Measurements from ENCODE around the gene DUSP3. TPM values are rescaled to one million over a fixed set of nuclear protein-coding genes. Genes with fewer than 3 reads are reported as not detected.

DUSP3 gene
- total RNA-seq, 1 donor from 2014 or later, result 60.2 TPM

DNA sequence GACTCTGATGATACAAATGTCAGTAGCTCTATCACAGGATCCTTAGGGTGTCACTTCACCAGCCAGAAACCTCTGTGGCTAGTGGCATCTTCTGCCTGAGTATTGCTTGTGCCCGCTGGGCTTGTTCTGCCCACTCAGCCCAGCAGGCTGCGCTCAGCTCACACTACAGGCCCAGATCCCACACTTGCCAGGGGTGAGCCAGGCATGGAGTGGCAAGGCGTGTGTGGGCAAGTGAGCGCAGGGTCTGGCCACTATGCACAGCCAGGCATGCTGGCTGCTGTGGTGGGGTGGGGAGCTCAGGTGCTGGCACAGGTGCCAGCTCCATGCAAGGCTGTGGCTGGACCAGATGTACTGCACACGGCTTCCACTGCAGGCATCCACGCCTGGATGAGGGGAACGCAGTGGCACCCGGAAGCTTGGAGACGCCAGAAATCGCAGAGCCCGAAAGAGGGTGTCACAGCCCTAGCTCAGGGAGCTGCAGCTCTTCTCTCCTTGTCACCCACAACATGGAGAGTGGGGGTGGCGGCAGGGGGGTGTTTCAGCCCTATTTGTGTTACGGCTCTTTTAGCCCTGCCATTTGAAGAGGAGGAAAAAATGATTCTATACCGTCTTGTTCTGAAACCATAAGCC, 11.6 kb upstream of the DUSP3 start:
- no peak overlapping the region for H3K27ac Mint-ChIP-seq (ENCODE audit: unreplicated experiment)
- peaks cover 5% of the 10 kb centered on the region for H3K36me3 Mint-ChIP-seq (ENCODE audit: low read depth)
- peak; percentile 45 for TF ChIP-seq CTCF (IDR thresholded peaks at IDR 0.05)
- DNase-seq (ENCODE audit: low spot score), result no peak
- H3K4me3 Mint-ChIP-seq (ENCODE audit: unreplicated experiment), result no peak overlapping the region
- H3K4me1 Mint-ChIP-seq (ENCODE audit: low read depth), result no peaks in the 10 kb centered on the region
- H3K9me3 Mint-ChIP-seq (ENCODE audit: low read depth), result peaks cover 17% of the 10 kb centered on the region
- no peaks in the 10 kb centered on the region for H3K27me3 Mint-ChIP-seq (ENCODE audit: low read depth)

DNA sequence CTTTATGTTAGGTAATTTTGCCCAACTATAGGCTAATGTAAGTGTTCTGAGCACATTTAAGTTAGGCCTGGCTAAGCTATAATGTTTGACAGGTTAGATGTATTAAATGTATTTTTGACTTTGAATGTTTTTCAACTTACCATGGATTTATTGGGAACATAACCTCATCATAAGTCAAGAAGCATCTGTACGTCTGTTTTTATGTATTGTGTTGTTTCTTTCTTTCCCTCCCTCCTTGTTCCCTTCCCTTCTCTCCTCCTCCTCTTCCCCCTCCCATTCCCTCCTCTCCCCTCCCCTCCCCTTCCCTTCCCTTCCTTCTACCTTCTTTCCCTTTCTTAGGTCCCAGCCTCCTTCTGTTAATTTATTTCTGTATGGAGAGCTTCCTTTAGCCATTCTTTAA, 10.7 kb upstream of the DUSP3 start:
- peaks cover 3% of the 10 kb centered on the region for H3K36me3 Mint-ChIP-seq (ENCODE audit: low read depth)
- H3K27me3 Mint-ChIP-seq (ENCODE audit: low read depth), result no peaks in the 10 kb centered on the region
- H3K4me1 Mint-ChIP-seq (ENCODE audit: low read depth), result peaks cover 5% of the 10 kb centered on the region
- TF ChIP-seq CTCF (IDR thresholded peaks at IDR 0.05), result no peak
- peaks cover 9% of the 10 kb centered on the region for H3K9me3 Mint-ChIP-seq (ENCODE audit: low read depth)
- H3K4me3 Mint-ChIP-seq (ENCODE audit: unreplicated experiment), result no peak overlapping the region
- no peak for DNase-seq (ENCODE audit: low spot score)
- H3K27ac Mint-ChIP-seq (ENCODE audit: unreplicated experiment), result no peak overlapping the region

DNA sequence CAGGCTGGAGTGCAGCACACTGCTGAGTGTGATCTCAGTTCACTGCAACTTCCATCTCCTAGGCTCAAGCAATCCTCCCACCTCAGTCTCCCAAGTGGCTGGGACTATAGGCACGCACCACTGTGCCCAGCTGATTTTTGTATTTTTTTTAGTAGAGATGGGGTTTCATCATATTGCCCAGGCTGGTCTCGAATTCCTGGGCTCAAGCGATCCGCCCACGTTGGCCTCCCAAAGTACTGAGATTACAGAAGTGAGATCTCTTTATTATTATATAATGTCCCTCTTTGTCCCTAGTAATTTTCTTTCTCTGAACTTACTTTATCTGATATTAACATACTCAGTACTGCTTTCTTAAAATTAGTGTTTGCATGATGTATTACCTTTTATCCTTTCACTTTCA, 9.8 kb upstream of the DUSP3 start:
- Mint-ChIP-seq H3K27ac (ENCODE audit: unreplicated experiment) (no peak overlapping the region), H3K9me3 (ENCODE audit: low read depth) (peaks cover 3% of the 10 kb centered on the region), H3K27me3 (ENCODE audit: low read depth) (no peaks in the 10 kb centered on the region), H3K4me1 (ENCODE audit: low read depth) (peaks cover 13% of the 10 kb centered on the region), H3K36me3 (ENCODE audit: low read depth) (peaks cover 2% of the 10 kb centered on the region), H3K4me3 (ENCODE audit: unreplicated experiment) (no peak overlapping the region)
- no peak for DNase-seq (ENCODE audit: low spot score)
- no peak for TF ChIP-seq CTCF (IDR thresholded peaks at IDR 0.05)

GRCh38 chr17:43787728-43788127, 9.0 kb upstream of the DUSP3 start:
- no peak overlapping the region for H3K4me3 Mint-ChIP-seq (ENCODE audit: unreplicated experiment)
- H3K27me3 Mint-ChIP-seq (ENCODE audit: low read depth), result no peaks in the 10 kb centered on the region
- peaks cover 14% of the 10 kb centered on the region for H3K4me1 Mint-ChIP-seq (ENCODE audit: low read depth)
- no peak for TF ChIP-seq CTCF (IDR thresholded peaks at IDR 0.05)
- DNase-seq (ENCODE audit: low spot score), result no peak
- no peaks in the 10 kb centered on the region for H3K9me3 Mint-ChIP-seq (ENCODE audit: low read depth)
- no peak overlapping the region for H3K27ac Mint-ChIP-seq (ENCODE audit: unreplicated experiment)
- no peaks in the 10 kb centered on the region for H3K36me3 Mint-ChIP-seq (ENCODE audit: low read depth)

- Mint-ChIP-seq H3K4me1 (ENCODE audit: low read depth) (peaks cover 14% of the 10 kb centered on the region), H3K36me3 (ENCODE audit: low read depth) (no peaks in the 10 kb centered on the region), H3K4me3 (ENCODE audit: unreplicated experiment) (no peak overlapping the region), H3K27me3 (ENCODE audit: low read depth) (no peaks in the 10 kb centered on the region), H3K9me3 (ENCODE audit: low read depth) (no peaks in the 10 kb centered on the region), H3K27ac (ENCODE audit: unreplicated experiment) (peak overlapping the region; percentile 24)
- DNase-seq (ENCODE audit: low spot score), result no peak
- no peak for TF ChIP-seq CTCF (IDR thresholded peaks at IDR 0.05)
Observed at GRCh38 chr17:43784628-43785101, 5.9 kb upstream of the DUSP3 start.
